ENCODE results near the gene RGMA.

Gene RGMA

GRCh38 chr15:93093765-93094164 lies 4.8 kb upstream of the RGMA start:
- no peak for DNase-seq (ENCODE audit: low read depth)

DNA sequence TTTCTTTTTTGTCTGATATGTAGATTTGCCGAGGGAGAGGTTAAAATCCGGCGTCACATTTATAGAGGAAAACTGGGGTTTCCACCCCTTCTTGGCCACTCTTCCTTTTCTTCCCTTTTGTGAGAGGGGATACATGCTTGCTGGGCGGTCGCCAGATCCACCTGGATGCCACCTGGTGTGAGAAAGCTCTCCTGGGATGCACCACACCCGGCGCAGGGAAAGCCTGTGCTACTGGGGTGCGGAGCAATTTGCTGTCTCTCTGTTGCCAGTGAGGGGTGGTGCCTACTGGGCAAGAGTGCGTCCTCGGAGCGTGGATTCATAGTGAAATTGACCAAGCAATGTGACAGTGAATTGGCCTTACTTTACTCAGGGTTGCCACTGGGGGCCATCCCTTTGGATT lies 2.5 kb upstream of the RGMA start:
- no peak for DNase-seq (ENCODE audit: low read depth)

GRCh38 chr15:93089727-93090305 lies 805 bp upstream of the RGMA start:
- DNase-seq (ENCODE audit: low read depth), result no peak

DNA sequence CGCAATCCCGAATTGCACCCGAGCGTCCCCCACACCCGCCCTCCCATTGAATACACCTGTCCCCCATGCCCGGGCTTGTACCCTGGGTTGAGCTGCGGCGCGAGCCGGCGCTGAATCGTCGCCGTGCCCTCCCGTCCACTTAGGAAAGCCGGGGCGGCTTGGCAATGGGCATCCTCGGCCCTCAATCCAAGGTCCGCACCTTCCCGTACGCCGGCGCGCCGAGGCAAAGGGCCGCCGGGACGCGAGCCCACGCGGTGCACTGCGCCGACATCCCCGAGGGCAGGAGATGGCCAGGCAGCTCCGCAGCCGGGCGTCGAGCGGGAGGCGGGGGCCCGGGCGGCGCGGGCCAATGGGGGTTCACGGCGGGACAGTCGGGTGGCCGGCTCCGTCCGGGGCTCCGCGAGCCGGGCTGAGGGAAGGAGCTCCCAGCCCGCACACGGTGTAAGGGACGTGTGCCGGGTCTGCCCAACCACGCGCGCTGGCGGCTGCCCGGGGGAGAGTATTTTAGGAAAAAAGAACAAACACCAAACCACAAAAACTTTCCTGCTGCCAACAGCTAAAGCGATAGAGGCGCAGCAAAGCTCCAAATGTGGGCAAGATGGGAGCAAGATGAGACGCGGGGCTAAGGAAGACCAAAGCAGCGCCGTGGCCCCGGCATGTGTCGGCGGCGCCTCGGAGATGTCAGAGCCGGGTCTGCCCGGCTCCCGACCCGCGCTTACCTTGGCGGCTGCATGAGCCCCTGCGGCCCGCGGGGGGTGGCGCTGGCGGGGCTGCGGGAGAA lies 621 bp downstream of the RGMA start:
- no peak for DNase-seq (ENCODE audit: low read depth)

- peak; percentile 30 for DNase-seq (ENCODE audit: low read depth)
Measured at GRCh38 chr15:93087825-93088199, 1.2 kb downstream of the RGMA start.

GRCh38 chr15:93086791-93087190 lies 2.2 kb downstream of the RGMA start:
- no peak for DNase-seq (ENCODE audit: low read depth)

- no peak for DNase-seq (ENCODE audit: low read depth)
Measured at GRCh38 chr15:93085692-93086091, 3.3 kb downstream of the RGMA start.

DNA sequence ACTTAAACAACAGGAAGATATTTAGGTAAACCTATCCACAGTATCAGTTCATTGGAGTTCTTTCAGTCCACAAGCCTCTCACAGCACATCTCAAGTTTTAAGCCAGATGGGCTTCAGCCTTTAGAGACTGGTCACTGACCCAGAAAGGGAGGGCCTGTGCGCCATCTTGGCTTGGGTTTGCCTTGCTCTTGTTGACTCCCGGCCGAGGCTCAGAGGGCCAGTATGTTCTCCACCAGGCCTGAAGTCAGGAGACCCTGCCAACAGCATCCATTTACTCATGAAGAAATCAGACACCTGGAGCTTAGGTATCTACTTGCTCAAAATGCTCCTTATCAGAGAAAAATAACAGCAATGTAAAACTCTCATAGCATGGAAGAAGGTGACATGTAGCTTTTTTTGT lies 6.2 kb downstream of the RGMA start:
- DNase-seq (ENCODE audit: low read depth), result no peak

GRCh38 chr15:93081399-93081798 lies 7.6 kb downstream of the RGMA start:
- no peak for DNase-seq (ENCODE audit: low read depth)

GRCh38 chr15:93080451-93080850 lies 8.6 kb downstream of the RGMA start:
- DNase-seq (ENCODE audit: low read depth), result no peak

GRCh38 chr15:93076875-93077274 lies 12.1 kb downstream of the RGMA start:
- no peak for DNase-seq (ENCODE audit: low read depth)

DNA sequence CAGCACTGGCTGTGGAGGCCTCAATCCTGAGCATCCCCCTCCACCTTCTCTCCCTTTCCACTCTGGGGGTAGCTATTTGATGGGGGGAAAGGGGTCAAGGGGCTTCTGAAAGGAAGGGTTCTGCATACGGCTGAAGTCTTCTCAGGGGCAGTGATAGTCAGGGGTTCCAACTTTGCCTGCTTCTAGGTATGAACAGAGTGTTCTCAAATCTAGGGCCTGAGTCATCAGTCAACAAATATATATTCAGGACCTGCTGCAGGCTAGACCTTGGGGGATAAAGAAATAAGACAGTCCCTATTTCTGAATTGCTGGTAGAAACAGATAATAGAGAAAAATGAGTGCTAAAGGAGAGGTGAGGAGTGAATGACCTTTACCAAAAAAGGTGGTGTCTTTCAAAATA lies 12.8 kb downstream of the RGMA start:
- no peak for DNase-seq (ENCODE audit: low read depth)

DNA sequence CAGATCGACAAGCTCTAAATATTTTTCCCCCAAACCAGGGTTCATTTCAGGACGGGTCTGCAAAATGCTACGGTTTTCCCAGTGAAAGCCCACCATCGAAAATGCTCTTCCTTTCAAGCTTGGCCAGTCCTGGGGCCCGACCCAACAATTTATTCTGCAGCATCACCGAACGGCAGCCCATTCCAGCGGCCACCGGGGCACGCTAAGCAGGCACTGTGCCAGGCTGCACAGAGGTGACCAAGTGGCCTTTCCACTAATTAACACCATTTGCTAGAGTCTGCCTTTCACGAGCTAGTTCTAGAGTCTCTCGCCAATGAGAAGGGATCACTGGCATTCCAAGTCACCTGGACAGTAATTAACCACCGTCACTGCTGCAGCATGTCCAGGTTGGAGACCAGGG lies 14.4 kb downstream of the RGMA start:
- DNase-seq (ENCODE audit: low read depth), result no peak

- DNase-seq (ENCODE audit: low read depth), result no peak
Measured at GRCh38 chr15:93073465-93073952, 15.5 kb downstream of the RGMA start.

GRCh38 chr15:93072411-93073394 lies 16.3 kb downstream of the RGMA start:
- DNase-seq (ENCODE audit: low read depth), result no peak

GRCh38 chr15:93072011-93072410 lies 17.0 kb downstream of the RGMA start:
- DNase-seq (ENCODE audit: low read depth), result no peak

DNA sequence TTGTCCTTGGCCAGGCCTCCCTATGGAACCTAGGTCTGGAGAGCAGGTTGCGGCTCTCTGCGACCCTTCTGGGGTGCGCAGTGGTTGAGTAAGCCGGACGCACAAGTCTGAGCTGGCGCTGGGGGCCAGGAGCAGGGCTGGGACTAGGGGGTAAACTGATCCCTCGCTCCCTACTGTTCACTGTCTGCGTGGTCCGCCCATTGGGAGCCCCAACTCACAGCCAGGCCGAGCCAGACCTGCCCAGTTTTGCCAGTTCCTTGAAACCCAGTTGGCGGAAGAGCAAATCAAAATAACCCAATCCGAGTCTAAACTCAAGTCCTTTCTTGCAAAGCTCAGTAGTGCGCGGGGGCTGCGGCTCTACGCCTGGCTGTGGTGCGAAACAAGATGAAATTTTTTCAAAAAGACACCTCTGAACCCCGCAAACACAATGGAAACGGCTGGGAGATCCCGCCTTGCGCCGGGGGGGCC lies 17.5 kb downstream of the RGMA start:
- DNase-seq (ENCODE audit: low read depth), result no peak

GRCh38 chr15:93070551-93071296 lies 18.3 kb downstream of the RGMA start:
- no peak for DNase-seq (ENCODE audit: low read depth)

DNA sequence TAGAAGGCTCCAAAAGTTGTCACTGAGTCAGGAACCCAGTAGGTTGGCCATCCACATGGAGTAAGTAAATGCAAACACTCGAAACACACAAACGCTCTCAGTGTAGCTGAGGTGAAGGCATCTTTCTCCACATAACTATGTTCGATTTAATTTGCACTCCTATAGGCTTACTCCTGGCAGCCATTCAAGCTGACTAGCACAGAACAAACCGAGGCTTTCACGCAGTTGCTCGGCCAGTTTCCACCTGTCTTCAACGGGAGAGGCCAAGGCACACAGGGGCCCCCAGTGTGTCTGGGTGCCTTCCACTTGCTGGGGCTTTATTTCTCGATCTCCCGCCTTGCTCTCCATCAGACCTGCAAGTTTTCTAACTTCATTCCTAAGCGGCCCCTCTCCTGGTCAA lies 18.9 kb downstream of the RGMA start:
- DNase-seq (ENCODE audit: low read depth), result no peak

GRCh38 chr15:93068581-93069199 lies 20.3 kb downstream of the RGMA start:
- no peak for DNase-seq (ENCODE audit: low read depth)

GRCh38 chr15:93067649-93068085 lies 21.3 kb downstream of the RGMA start:
- no peak for DNase-seq (ENCODE audit: low read depth)
